ENCODE measurements around the gene SPPL3.
"Not testable (repeated sequence)": the region's sequence is repeated elsewhere in the genome, so short reads cannot be mapped to it uniquely, and the experiment has no call there.

SPPL3 gene

DNA sequence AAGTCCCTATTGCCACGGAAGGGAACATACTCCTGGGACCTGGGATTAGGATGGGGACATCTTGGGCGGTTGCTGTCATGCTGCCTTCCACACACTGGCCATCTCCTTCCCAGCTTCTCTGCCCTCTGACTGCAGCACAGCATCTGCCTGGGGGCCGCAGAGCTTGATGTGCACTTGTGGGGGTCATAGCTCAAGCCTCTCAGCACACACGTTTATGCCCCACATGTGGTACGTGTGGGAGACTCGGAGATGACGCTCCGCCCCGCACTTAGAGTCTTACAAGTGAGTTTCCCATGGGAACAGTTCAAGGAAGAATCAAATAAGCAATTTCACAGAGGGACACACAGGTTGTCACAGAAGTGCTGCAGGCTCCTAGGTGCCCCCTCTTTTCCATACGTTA is 169.9 kb downstream of the SPPL3 start:
- no peak overlapping the region for H3K27ac ChIP-seq
- TF ChIP-seq, protein P1, sequence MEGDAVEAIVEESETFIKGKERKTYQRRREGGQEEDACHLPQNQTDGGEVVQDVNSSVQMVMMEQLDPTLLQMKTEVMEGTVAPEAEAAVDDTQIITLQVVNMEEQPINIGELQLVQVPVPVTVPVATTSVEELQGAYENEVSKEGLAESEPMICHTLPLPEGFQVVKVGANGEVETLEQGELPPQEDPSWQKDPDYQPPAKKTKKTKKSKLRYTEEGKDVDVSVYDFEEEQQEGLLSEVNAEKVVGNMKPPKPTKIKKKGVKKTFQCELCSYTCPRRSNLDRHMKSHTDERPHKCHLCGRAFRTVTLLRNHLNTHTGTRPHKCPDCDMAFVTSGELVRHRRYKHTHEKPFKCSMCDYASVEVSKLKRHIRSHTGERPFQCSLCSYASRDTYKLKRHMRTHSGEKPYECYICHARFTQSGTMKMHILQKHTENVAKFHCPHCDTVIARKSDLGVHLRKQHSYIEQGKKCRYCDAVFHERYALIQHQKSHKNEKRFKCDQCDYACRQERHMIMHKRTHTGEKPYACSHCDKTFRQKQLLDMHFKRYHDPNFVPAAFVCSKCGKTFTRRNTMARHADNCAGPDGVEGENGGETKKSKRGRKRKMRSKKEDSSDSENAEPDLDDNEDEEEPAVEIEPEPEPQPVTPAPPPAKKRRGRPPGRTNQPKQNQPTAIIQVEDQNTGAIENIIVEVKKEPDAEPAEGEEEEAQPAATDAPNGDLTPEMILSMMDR (conservative IDR thresholded peaks at IDR 0.05; ENCODE audit: low read depth): no peak
- no peak for DNase-seq (ENCODE audit: low spot score)
- POLR2A ChIA-PET (ENCODE audit: low non-redundant PET): no interaction called here
- CTCF ChIA-PET: no interaction called here

DNA sequence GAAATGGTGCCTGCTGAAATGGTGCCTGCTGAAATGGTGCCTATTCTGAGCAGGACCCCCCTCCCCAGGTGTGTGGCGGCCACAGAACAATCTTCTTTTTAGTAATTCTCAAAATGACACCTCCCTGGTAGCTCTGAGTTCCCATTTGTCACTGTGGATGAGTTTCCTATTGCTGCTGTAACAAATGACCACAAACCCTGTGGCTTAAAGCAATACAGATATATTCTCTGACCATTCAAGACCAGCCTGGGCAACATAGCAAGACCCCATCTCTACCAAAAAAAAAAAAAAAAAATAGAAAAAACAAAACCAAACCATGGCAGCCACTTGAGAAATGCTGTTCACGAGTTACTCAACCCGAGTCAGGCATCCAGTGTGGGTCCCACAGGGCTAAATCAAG is 170.6 kb downstream of the SPPL3 start:
- no peak for DNase-seq (ENCODE audit: low spot score)
- TF ChIP-seq, protein P1 (conservative IDR thresholded peaks at IDR 0.05; ENCODE audit: low read depth): no peak
- CTCF ChIA-PET: no interaction called here
- POLR2A ChIA-PET (ENCODE audit: low non-redundant PET): no interaction called here
- H3K27ac ChIP-seq: no peak overlapping the region

DNA sequence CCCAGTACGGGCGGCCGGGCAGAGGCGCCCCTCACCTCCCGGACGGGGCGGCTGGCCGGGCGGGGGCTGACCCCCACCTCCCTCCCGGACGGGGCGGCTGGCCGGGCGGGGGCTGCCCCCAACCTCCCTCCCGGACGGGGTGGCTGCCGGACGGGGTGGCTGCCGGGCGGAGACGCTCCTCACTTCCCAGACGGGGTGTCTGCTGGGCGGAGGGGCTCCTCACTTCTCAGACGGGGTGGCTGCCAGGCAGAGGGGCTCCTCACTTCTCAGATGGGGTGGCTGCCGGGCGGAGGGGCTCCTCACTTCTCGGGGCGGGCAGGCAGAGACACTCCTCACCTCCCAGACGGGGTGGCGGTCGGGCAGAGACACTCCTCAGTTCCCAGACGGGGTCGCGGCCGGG is 172.0 kb downstream of the SPPL3 start:
- POLR2A ChIA-PET (ENCODE audit: low non-redundant PET); CTCF ChIA-PET; H3K27ac ChIP-seq; DNase-seq (ENCODE audit: low spot score): not testable (repeated sequence)

DNA sequence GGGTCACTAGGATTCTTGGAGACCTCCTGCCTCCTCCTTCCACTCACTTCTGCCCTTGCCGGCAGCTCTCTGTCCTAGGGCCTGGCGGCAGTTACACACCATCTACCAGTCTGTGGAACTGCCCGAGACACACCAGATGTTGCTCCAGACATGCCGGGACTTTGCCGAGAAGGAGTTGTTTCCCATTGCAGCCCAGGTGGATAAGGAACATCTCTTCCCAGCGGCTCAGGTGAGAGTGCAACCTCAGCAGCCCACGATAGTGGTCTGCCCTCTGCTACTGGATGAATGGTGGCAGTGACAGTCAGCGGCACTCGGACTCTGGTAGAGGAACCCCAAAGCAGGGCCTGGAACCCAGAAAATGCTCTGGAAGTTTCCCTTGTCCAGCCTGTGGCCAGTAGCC is 177.2 kb downstream of the SPPL3 start:
- CTCF ChIA-PET: interaction anchor here (0.7 kb wide), 1 partner anchor 144 kb away, joined by 3 read pairs; no protein-coding TSS in a partner anchor
- no peak for DNase-seq (ENCODE audit: low spot score)
- POLR2A ChIA-PET (ENCODE audit: low non-redundant PET): no interaction called here
- H3K27ac ChIP-seq: no peak overlapping the region
- TF ChIP-seq, protein P1 (conservative IDR thresholded peaks at IDR 0.05; ENCODE audit: low read depth): no peak

DNA sequence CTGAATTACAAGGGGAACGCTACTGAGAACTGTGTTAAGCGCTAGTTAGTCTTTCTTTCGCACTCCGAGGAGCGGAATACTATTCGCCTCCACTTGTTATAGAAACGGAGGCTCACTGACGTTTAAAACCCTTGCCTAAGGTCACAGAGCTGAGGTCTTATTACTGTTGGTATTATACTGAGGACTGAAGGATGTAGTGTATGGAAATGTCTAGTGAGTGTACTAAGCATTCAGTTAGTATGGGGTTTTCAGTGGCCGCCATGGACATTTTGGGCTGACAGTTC is 177.7 kb downstream of the SPPL3 start:
- ChIA-PET CTCF (interaction anchor here (0.7 to 1.6 kb wide), 2 partner anchors 143 to 245 kb away, joined by 3 to 6 read pairs; no protein-coding TSS in a partner anchor), POLR2A (ENCODE audit: low non-redundant PET) (no interaction called here)
- no peak for DNase-seq (ENCODE audit: low spot score)
- no peak overlapping the region for H3K27ac ChIP-seq
- TF ChIP-seq, protein P1 (conservative IDR thresholded peaks at IDR 0.05; ENCODE audit: low read depth): no peak

DNA sequence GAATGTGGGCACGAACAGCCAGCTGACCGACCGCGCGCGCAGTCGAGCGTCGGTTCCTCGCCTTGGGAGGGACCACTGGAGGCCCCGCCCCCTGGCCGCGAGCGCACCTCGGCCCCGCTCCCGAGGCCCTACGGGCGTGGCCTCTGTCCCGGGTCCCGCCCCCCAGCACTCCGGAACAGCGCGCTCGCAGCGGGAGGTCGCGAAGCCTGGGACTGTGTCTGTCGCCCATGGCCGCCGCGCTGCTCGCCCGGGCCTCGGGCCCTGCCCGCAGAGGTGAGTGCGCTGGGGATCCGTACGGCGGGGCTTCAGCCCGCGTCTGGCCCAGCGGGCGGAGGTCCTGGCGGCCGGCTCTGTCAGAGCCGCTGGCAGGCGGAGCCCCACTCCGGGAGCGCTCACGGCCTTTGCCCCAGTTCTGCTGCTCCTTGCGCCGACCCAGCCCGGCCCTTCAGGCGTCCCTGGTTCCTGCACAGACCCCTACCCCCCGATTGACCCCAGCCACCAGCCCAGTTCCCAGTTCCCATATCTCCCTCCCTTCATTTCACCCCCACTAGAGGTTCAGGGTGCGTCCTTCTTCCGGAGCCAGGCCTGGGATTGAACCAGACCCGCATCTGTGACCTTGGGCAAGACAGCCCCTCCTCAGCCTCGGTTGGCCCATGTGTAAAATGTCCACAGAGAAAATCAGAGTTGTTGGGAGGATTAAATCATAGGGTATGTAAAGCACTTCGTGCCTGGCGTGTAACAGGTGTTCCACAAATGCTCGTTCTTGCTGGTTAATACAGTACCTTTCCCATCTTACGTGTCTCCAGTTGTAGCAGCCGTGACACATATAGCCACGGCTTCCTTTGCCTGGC is 178.3 kb downstream of the SPPL3 start, which contains the start of gene ACADS:
ACADS (plus strand) TSS at position 168 of the 851 bp plus-strand sequence; CDS start at position 228, 60 bp downstream.
- peak within 1 kb of the TSS; percentile 37 for H3K27ac ChIP-seq
- ChIA-PET CTCF (interaction anchor here (0.7 to 1.6 kb wide), 3 partner anchors 21 to 246 kb away, joined by 3 to 6 read pairs (median 3); no protein-coding TSS in a partner anchor), POLR2A (ENCODE audit: low non-redundant PET) (no interaction called here)
- TF ChIP-seq, protein P1 (conservative IDR thresholded peaks at IDR 0.05; ENCODE audit: low read depth): no peak
- DNase-seq (ENCODE audit: low spot score): peak; percentile 93

DNA sequence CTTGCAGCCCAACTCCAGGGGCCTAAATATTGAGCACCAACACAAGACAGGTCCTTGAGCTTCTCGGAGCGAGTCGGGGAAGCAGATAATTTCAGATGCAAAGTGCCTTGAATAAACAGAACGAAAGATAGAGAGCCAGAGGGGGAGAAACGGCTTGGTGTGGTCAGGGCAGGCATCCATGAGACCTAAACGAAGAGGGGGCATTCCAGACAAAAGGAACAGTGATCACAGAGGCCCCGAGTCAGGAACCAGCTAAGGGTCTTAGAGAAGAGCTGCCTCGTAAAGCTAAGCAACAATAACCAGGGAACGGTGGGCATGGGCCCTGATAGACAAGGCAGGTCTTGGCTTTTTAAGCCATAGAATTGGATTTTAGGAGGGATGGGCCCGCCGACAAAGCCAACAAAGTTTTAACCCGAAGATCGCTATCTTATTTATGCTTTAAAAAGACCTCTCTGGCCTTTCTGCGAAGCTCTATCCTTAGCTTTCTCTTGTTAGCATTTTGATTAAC is 179.0 kb downstream of the SPPL3 start:
- ChIA-PET POLR2A (ENCODE audit: low non-redundant PET) (no interaction called here), CTCF (interaction anchor here (1.2 to 1.6 kb wide), 2 partner anchors 22 to 246 kb away, joined by 3 to 6 read pairs; no protein-coding TSS in a partner anchor)
- DNase-seq (ENCODE audit: low spot score): no peak
- TF ChIP-seq, protein P1 (conservative IDR thresholded peaks at IDR 0.05; ENCODE audit: low read depth): no peak
- H3K27ac ChIP-seq: peak overlapping the region; percentile 37

All from RWPE1 (cell line).